ENCODE measurements around the gene C2CD4D. TPM values are rescaled to one million over a fixed set of nuclear protein-coding genes. Genes with fewer than 3 reads are reported as not detected.

C2CD4D gene
- total RNA-seq, 1 experiment from 2014 or later, result 0.23 TPM

GRCh38 chr1:151860504-151861187 lies 21.0 kb upstream of the C2CD4D start:
- Histone ChIP-seq H3K4me1 (no peaks in the 10 kb centered on the region), H3K36me3 (ENCODE audit: control insufficient read depth, insufficient read depth, low read length) (no peaks in the 10 kb centered on the region), H3K9me3 (no peaks in the 10 kb centered on the region), H3K4me3 (ENCODE audit: low read depth, low read length) (no peak overlapping the region), H3K27me3 (replicated peaks; ENCODE audit: control insufficient read depth, insufficient read depth, low read length) (no peaks in the 10 kb centered on the region)
- Mint-ChIP-seq H3K36me3 (ENCODE audit: insufficient read depth, unreplicated experiment) (no peaks in the 10 kb centered on the region), H3K4me3 (ENCODE audit: unreplicated experiment) (no peak overlapping the region), H3K27me3 (ENCODE audit: insufficient read depth, unreplicated experiment) (no peaks in the 10 kb centered on the region), H3K27ac (ENCODE audit: unreplicated experiment) (no peak overlapping the region), H3K4me1 (ENCODE audit: low read depth, unreplicated experiment) (no peaks in the 10 kb centered on the region), H3K9me3 (ENCODE audit: unreplicated experiment) (no peaks in the 10 kb centered on the region)
- DNase-seq, result no peak
- TF ChIP-seq CTCF (IDR thresholded peaks at IDR 0.05; ENCODE audit: insufficient read depth in 1 of 2, low read depth in 1 of 2, low read length in 1 of 2, severe bottlenecking in 1 of 2, unreplicated experiment in 1 of 2), result no peak
- ChIA-PET POLR2A (no interaction called here), CTCF (no interaction called here)
- BruUV-seq (replicated peaks), result no TSS peak
- intact Hi-C loops (cut with micrococcal nuclease; ENCODE audit: unreplicated experiment), result no loop called here

- CTCF ChIA-PET, result no interaction called here
- no TSS peak for BruUV-seq (replicated peaks)
- no peaks in the 10 kb centered on the region for H3K27me3 Mint-ChIP-seq (ENCODE audit: insufficient read depth, unreplicated experiment)
Measured at GRCh38 chr1:151859891-151860293, 20.3 kb upstream of the C2CD4D start.

GRCh38 chr1:151858886-151859665 lies 19.5 kb upstream of the C2CD4D start:
- intact Hi-C loops (cut with micrococcal nuclease; ENCODE audit: unreplicated experiment), result no loop called here
- Histone ChIP-seq H3K4me3 (ENCODE audit: low read depth, low read length) (no peak overlapping the region), H3K9me3 (no peaks in the 10 kb centered on the region), H3K36me3 (ENCODE audit: control insufficient read depth, insufficient read depth, low read length) (no peaks in the 10 kb centered on the region), H3K4me1 (no peaks in the 10 kb centered on the region), H3K27me3 (replicated peaks; ENCODE audit: control insufficient read depth, insufficient read depth, low read length) (no peaks in the 10 kb centered on the region)
- Mint-ChIP-seq H3K4me3 (ENCODE audit: unreplicated experiment) (no peak overlapping the region), H3K36me3 (ENCODE audit: insufficient read depth, unreplicated experiment) (no peaks in the 10 kb centered on the region), H3K27ac (ENCODE audit: unreplicated experiment) (no peak overlapping the region), H3K27me3 (ENCODE audit: insufficient read depth, unreplicated experiment) (no peaks in the 10 kb centered on the region), H3K9me3 (ENCODE audit: unreplicated experiment) (no peaks in the 10 kb centered on the region), H3K4me1 (ENCODE audit: low read depth, unreplicated experiment) (no peaks in the 10 kb centered on the region)
- ChIA-PET CTCF (interaction anchor here (0.7 kb wide), 1 partner anchor 23 kb away, joined by 3 read pairs; no protein-coding TSS in a partner anchor), POLR2A (no interaction called here)
- DNase-seq, result no peak
- TF ChIP-seq CTCF (IDR thresholded peaks at IDR 0.05; ENCODE audit: insufficient read depth in 1 of 2, low read depth in 1 of 2, low read length in 1 of 2, severe bottlenecking in 1 of 2, unreplicated experiment in 1 of 2), result no peak
- no TSS peak for BruUV-seq (replicated peaks)

More at GRCh38 chr1:151859891-151860293, 20.3 kb upstream of the C2CD4D start:
- Mint-ChIP-seq H3K4me1 (ENCODE audit: low read depth, unreplicated experiment) (no peaks in the 10 kb centered on the region), H3K9me3 (ENCODE audit: unreplicated experiment) (no peaks in the 10 kb centered on the region), H3K4me3 (ENCODE audit: unreplicated experiment) (no peak overlapping the region), H3K27ac (ENCODE audit: unreplicated experiment) (no peak overlapping the region), H3K36me3 (ENCODE audit: insufficient read depth, unreplicated experiment) (no peaks in the 10 kb centered on the region)
- Histone ChIP-seq H3K4me1 (no peaks in the 10 kb centered on the region), H3K27me3 (replicated peaks; ENCODE audit: control insufficient read depth, insufficient read depth, low read length) (no peaks in the 10 kb centered on the region), H3K9me3 (no peaks in the 10 kb centered on the region), H3K4me3 (ENCODE audit: low read depth, low read length) (no peak overlapping the region), H3K36me3 (ENCODE audit: control insufficient read depth, insufficient read depth, low read length) (no peaks in the 10 kb centered on the region)
- POLR2A ChIA-PET, result no interaction called here
- intact Hi-C loops (cut with micrococcal nuclease; ENCODE audit: unreplicated experiment), result no loop called here
- no peak for DNase-seq
- no peak for TF ChIP-seq CTCF (IDR thresholded peaks at IDR 0.05; ENCODE audit: insufficient read depth in 1 of 2, low read depth in 1 of 2, low read length in 1 of 2, severe bottlenecking in 1 of 2, unreplicated experiment in 1 of 2)
